Stimulated activated CD4-positive, alpha-beta T cell treated with anti-CD3 and anti-CD28 coated beads, Interleukin-15, amount 100 ng/mL, for 24 hours (primary cell): ENCODE results near the gene ZMIZ1.
"Not testable (repeated sequence)": the region's sequence is repeated elsewhere in the genome, so short reads cannot be mapped to it uniquely, and the experiment has no call there.

Experiments
- DNase-seq: peaks from one replicate; pipeline ENCODE4 v3.0.0-alpha.2; 2020

The ZMIZ1 gene

DNA sequence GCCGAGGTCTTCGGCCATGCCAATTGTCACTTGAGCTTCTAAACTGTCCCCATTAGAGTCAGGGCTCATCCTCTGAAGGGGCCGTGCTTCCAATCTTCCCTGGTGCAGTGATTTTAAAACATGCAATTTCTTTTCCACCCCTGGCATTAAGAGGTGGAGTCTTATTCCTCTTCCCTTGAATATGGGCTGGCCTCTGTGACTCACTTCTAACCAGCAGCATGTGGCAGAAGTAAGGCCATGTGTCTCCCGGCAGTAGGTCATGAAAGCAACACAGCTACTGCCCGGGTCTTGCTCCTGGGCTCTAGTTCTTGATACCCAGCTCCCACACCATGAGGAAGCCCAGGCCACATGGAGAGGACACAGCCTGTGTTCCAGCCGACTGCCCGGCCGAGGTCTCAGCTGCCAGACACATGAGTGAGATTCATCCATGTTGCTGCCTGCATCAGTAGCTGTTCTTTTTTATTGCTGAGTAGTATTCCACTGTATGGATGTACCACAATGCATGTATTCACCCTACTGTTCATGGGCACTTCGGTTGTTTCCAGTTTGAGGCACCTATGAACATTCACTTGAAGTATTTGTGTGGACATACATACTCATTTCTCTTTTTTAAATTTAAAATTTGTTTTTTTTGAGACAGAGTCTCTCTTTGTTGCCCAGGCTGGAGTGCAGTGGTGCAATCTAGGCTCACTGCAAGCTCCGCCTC lies 264.0 kb downstream of the ZMIZ1 start:
- DNase-seq: not testable (repeated sequence)

GRCh38 chr10:79333513-79333912 lies 264.7 kb downstream of the ZMIZ1 start:
- DNase-seq: no peak

DNA sequence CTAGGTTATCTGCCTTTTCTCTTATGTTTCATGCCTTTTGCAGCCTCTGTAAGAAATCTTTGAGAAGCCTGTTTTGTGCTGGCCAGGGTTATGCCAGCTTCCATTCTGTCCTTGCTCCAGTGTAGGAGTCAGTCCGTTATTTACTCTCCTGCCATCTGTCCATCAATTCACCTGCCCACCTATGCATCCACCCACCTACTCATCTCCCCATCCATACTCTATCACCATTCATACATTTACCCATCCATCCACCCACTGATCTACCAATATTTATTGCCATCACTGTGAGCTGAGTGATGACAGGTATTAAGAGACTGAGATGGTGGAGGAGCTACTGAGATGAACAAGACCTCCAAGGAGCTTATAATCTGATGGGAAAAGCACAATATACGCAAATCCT lies 265.8 kb downstream of the ZMIZ1 start:
- DNase-seq: no peak

DNA sequence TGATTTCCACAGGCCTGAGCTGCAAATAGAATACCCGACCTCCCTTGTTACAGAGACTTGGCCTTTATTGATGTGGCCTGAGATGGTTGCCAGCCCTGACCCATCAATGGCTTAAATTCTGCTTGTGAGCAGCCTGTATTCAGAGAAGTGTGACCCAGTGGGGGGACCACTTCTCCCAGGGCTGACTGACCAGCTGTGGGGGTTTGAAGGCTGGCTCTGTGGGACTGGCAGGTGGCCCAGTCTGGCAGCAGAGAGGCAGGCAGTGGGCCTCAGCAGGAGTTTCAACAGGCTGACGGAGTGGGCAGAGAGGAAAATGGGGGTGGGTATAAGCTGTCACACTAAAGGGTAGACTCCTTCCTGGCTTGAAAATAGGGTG lies 266.3 kb downstream of the ZMIZ1 start:
- DNase-seq: no peak

DNA sequence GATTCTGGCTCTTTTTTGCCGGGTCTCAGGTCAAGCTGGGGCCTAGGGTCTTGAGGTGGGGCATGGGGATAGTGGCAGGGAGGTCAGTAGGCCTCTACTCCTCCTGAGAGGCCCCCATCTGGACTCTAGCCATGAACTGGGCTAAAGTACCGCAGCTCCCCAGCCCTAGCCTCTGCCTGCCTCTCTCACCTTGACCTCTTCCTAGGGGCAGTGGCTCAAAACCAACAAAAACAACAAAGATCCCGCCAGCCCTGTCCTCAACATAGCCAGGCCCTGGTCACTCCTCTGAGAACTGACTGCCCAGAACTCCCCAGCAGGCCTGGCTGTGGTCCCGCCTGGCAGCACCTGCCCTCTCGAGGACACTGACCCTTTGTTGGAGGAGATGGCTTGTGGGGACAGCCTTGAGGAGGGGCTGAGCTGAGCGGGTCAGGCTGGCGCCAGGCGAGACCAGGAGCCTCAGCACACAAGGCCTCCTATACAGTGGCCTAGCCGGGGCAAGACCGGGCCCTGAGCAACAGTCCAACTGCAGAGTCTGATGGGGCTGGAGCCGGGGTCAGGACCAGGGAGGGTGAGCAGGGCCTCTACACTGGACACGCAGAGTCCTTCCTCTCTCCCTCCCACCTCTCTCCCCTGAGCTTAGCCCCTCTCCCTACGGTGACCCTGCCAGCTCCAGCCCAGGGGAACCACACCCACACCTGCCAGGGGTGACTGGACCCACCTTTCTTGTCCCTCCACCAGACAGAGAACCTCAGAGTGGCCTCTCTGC lies 266.9 kb downstream of the ZMIZ1 start:
- DNase-seq: no peak

DNA sequence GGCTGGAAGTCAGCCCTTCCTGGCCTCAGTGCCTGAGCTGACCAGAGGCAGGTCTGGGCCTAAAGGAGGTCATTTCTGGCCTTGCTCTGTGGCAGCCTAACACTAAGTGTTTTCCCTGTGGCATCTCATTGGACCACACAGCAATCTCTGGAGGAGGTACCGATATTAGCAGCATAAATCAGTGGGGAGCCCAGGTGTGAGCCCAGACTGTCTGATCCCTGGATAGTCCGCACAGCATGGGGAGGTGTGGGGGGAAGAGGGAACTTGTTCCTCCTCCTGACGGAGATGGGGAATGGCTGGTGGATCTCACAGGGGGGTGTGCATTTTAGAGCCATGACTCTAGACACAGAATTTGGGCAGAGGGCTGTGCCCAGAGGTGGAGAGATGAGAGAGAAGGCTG lies 267.5 kb downstream of the ZMIZ1 start:
- no peak for DNase-seq

GRCh38 chr10:79336739-79337138 lies 268.0 kb downstream of the ZMIZ1 start:
- DNase-seq: no peak

- DNase-seq: not testable (repeated sequence)
These were observed 269.2 kb downstream of the ZMIZ1 start for GRCh38 chr10:79337783-79338469.

GRCh38 chr10:79339266-79339665 lies 270.5 kb downstream of the ZMIZ1 start:
- no peak for DNase-seq

- DNase-seq: no peak
These were observed 272.0 kb downstream of the ZMIZ1 start for GRCh38 chr10:79340646-79341244.

GRCh38 chr10:79342295-79342761 lies 273.6 kb downstream of the ZMIZ1 start:
- no peak for DNase-seq

DNA sequence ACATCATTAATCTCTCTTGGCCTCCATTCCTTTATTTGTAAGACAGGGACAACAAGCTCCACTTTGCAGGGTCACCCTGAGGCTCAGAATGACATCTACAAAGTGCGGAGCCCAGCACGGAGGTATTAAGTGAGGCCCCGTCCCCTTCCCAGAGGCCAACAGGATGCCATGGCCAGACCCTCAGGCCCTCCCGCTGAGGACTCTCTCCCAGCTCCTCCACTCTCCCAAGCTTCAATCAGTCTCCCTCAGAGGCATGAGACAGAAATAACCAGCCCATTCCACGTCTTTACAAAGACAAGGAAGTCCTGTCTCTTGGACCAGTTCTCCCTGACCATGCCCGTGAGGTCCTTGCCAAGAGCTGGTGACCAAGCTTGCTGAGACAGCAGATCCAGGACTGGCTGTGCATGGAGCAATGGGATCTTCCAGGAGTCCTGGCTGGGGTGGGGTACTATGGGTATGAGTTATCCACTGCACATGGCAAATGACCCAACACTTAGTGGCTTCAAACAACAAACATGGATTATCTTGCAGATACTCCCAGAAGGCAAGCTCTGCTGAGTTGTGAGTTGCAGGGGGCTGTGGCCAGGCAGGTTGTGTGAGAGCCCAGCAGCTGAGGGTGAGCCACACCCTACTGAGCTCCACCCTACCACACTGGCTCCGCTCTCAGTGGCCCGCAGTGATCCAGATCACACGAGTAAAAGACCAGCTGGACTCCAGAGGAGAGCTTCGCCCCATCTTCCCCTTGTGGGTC lies 274.2 kb downstream of the ZMIZ1 start:
- DNase-seq: no peak

GRCh38 chr10:79344502-79345195 lies 275.9 kb downstream of the ZMIZ1 start:
- DNase-seq: no peak

GRCh38 chr10:79345241-79346011 lies 276.7 kb downstream of the ZMIZ1 start:
- DNase-seq: no peak

GRCh38 chr10:79346012-79346340 lies 277.2 kb downstream of the ZMIZ1 start:
- DNase-seq: no peak

DNA sequence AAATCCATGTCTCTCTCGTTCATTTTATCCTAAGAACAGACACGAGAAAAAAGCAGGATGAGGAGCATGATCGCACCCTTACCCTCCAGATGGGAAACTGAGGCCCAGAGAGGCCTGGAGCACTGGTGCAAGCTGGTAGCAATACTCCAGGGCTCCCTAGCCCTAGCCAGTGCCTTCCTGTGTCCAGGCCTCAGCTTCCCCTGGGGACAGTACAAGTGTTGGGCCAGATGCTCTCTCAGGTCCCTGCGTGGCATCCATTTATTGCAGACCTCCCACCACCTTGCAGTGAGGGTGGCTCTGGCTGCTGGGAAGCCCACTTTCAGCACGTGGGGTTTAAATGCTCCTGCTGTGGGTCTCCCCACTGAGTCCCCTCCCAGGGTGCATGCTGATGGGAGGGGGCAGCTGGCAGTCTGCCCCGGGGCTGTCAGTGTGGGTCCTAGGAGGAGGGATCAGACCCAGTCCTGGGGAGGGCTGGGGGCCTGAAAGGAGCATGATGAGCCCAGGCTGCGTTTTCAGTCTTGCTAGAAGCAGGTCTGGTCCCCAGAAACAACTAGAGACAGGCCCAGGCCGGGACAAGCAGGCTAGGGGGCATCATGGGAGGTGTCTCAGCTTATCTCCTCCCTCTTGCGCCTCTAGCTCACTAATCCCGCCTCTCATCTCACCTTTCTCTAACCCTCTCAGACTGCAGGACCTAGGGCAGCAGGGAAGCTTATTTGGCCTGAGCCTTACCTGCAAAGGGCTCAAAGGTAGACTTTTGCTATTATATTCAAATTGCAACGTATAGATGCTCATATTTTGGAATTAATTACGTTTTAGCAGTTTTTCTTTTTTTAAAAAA lies 277.8 kb downstream of the ZMIZ1 start:
- DNase-seq: no peak

DNA sequence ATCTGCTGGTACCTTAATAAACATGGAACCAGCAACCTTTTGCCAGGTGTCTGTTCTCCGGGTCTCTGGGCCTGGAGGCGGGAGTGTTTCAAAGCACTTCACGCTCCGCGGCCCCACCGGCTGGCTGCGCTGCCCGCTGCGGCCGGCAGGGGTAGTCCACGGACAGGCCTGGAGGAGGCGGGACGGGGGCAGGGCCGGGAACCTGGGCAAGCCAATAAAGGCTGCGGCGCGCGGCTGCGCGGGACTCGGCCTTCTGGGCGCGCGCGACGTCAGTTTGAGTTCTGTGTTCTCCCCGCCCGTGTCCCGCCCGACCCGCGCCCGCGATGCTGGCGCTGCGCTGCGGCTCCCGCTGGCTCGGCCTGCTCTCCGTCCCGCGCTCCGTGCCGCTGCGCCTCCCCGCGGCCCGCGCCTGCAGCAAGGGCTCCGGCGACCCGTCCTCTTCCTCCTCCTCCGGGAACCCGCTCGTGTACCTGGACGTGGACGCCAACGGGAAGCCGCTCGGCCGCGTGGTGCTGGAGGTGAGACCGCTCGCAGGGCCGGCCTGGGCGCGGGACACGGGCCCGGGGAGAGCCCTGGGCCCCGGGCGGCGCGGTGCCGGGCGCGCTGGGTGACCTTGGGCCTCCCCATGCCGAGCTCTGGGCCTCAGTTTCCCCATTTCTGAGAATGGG lies 278.6 kb downstream of the ZMIZ1 start, which contains the start of gene PPIF:
Gene PPIF, plus strand, starts transcription at position 244 of the 668 bp plus-strand sequence. Its CDS starts 80 bp downstream, at position 324.
- DNase-seq: peak; percentile 96

GRCh38 chr10:79347894-79348639 lies 279.3 kb downstream of the ZMIZ1 start:
- DNase-seq: peak; percentile 88

- DNase-seq: no peak
These were observed 279.8 kb downstream of the ZMIZ1 start for GRCh38 chr10:79348640-79348988.
